ENCODE results near the gene SPAG6.
"Not testable (repeated sequence)": the region's sequence is repeated elsewhere in the genome, so short reads cannot be mapped to it uniquely, and the experiment has no call there.

SPAG6 gene

GRCh38 chr10:22374489-22375126, 29.3 kb downstream of the SPAG6 start:
- DNase-seq = no peak

GRCh38 chr10:22379059-22379458, 33.8 kb downstream of the SPAG6 start:
- no peak for DNase-seq

- DNase-seq = no peak
Observed at GRCh38 chr10:22381262-22381661, 36.0 kb downstream of the SPAG6 start.

DNA sequence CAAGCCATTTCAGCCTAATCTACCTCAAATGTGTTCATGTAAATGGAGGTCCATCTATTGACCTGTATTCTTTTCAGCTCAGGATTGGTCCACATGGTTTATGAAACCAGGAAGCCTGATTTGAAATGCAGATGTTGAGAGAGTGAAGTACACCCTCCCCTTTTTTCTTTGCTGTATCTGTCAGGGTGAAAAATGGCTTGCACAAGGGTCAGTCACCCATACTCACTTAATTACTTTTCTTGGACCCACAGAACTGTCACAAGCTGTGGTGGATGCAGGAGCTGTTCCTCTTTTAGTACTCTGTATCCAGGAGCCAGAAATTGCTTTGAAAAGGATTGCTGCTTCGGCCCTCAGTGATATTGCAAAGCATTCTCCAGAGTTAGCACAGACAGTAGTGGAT, 41.2 kb downstream of the SPAG6 start:
- DNase-seq = no peak

GRCh38 chr10:22389856-22390589, 44.7 kb downstream of the SPAG6 start:
- no peak for DNase-seq

DNA sequence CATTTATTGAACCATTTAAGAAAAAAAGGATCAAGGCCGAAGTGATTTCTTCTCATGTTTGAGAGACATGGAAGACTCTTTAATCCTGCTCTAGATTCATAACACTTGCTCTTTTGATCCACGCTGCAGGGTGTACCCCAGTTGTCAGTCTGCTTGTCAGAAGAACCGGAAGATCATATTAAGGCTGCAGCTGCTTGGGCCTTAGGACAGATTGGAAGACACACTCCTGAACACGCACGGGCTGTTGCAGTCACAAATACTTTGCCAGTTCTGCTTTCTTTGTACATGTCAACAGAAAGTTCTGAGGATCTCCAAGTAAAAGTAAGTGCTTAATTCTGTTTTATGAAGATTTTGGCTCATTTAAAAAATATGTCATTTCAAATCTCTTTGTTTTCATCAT, 46.3 kb downstream of the SPAG6 start:
- no peak for DNase-seq

- DNase-seq = not testable (repeated sequence)
Observed at GRCh38 chr10:22396195-22396594, 50.9 kb downstream of the SPAG6 start.

DNA sequence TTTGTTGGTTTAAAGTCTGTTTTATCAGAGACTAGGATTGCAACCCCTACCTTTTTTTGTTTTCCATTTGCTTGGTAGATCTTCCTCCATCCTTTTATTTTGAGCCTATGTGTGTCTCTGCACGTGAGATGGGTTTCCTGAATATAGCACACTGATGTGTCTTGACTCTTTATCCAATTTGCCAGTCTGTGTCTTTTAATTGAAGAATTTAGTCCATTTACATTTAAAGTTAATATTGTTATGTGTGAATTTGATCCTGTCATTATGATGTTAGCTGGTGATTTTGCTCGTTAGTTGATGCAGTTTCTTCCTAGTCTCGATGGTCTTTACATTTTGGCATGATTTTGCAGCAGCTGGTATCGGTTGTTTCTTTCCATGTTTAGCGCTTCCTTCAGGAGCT, 61.6 kb downstream of the SPAG6 start:
- DNase-seq = not testable (repeated sequence)

DNA sequence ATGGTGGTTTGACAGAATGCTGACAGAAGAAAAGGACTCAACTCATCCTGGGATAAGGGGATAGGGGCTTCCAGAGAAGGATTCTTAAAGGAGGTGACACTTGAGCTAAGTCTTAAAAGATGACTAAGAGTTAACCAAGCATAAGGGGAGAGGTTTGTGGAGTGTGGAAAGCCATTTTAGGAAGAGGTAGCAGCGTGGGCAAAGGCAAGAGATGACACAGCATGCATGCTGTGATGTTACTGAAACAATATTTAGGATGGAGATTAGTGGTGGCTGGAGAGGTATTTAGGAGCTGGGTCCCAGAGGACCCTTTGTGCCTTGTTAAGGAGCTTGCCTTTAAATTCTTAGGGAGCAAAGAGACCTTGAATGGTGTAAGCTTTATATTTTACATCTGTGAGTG, 65.1 kb downstream of the SPAG6 start:
- DNase-seq = no peak

DNA sequence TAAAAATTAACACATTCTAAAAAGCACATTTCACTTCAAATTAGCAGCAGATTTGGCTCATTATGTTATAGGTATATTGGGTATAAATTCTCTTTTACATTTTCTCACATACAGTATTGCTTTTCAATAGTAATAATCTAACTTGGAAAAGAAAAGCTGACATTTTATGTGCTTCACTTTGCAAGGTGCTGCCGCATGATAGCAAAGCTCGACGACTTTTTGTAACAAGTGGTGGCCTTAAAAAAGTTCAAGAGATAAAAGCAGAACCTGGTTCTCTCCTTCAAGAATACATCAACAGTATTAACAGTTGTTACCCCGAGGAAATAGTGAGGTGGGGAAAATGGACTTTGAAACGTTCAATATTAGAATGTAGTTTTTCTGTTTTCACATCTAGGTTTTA, 65.5 kb downstream of the SPAG6 start:
- DNase-seq = no peak

- DNase-seq = no peak
Observed at GRCh38 chr10:22414146-22414545, 68.8 kb downstream of the SPAG6 start.

DNA sequence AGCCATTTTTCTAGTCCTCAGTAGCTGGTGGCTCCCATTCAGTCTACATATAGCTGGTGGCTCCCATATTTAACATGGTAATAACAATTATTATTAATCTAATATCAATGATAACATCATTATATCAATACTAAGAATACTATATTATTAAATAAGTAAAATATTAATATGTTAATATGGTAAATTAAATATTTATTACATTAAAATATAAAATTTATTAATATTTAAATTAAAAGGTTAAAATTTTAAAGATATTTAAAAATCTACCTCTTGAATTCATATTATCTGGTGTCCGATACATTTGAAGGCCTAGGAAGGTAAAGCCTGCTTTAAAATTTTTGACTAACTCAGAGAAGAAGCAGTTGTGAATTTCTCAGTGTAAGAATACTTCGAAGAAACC, 69.8 kb downstream of the SPAG6 start:
- DNase-seq = no peak

DNA sequence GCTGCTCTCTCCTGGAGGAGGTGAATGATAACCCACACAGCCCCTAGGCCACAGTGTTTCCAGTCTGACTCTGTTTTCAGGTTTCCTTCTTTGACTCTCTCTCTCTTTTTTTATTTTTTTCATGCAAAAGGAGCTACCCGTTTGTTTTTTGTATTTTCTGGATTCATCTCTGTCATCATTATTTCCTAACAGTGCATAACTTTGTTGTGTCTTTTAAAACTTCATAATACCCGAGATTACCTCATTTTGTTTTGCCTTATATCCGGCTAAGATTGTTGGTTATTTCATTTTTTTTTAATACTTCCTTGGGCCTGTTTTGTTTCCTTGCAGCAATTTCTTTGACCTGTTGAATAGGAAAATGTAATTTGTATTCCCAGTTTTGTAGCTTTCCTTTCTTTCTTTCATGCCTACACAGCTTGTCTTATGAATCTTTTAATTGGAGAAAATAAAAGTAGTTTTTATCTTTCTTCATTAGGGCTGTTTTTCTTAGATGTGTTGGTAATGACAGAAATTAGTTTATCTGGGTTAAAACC, 72.5 kb downstream of the SPAG6 start:
- no peak for DNase-seq

GRCh38 chr10:22420787-22421517, 75.7 kb downstream of the SPAG6 start:
- DNase-seq = no peak

GRCh38 chr10:22426653-22427052, 81.4 kb downstream of the SPAG6 start:
- no peak for DNase-seq

DNA sequence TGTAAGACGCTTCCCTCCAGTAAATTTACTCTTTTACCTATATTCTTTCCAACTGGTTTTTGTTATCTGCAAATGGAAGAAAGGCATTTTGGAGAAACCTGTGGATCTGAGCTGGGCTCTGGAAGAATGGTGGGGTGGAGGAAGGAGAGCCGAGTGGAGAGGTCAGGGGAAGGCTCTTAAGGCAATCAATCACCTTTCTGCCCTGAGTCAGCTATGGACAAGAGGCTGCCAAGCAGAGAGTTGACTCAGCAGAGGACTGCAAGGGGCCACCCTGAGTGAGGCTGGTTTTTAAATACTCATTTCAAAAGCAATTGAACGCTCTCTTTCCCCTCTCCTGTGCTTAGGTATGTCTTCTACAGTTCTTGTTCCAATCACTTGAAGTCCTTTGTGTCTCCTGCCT, 81.8 kb downstream of the SPAG6 start:
- DNase-seq = no peak

GRCh38 chr10:22427890-22428571, 82.7 kb downstream of the SPAG6 start:
- no peak for DNase-seq

DNA sequence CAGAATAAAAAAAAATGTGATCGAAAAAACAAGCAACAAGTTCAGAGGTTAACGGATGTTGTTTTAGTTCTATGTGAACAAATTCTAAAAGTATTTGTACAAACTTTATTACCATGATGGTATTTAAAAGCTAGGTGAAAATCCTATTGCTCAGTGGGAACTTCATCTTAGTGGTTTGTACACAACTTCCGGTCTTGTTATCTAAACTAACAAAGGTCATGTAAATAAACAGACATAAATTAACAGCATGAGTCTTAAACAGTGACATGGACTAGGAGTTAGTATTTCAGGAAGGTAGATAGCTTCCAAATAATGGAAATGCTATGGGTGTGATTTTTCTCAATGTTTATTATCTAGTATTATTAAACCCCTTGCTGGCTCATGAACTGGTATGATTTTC, 83.8 kb downstream of the SPAG6 start:
- no peak for DNase-seq

DNA sequence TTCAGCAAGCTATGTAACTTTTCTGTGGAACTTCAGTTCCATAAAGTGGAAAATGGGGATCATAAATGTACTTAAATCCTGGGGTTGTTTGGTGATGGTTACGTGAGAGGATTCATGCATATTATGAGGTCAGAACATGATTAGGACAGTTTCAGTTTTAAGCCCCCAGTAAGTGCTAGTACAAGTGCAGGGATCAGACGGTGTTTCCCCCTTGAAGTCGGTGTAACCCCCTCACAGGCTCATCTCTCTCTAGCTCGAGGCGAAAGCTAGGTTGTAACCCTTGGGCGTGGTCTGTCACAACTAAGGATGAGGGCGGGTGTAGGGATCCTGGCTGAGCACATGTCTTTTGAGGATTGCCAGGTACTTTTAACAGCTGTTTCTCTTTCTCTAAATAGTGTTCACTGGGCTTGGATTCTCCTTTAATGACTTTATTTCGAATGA, 84.7 kb downstream of the SPAG6 start:
- DNase-seq = no peak

DNA sequence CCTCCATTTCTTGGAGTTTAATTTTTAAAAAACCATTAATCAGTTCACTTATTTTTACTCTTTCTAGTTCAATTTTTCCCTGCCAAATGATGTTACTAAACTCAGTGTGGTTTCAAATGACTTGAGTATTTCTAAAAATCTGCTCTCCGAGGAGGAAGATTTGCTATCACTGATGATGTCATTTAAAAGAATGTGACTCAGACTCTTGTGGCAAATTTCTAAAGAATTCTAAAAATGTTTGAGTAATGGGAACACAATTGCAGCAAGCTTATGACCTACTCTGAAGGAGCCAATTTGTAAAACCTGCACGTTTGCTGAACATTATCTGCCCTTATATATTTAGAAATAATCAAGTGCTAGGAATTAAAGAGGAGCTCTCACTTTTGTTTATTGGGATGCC, 88.6 kb downstream of the SPAG6 start:
- DNase-seq = no peak

DNA sequence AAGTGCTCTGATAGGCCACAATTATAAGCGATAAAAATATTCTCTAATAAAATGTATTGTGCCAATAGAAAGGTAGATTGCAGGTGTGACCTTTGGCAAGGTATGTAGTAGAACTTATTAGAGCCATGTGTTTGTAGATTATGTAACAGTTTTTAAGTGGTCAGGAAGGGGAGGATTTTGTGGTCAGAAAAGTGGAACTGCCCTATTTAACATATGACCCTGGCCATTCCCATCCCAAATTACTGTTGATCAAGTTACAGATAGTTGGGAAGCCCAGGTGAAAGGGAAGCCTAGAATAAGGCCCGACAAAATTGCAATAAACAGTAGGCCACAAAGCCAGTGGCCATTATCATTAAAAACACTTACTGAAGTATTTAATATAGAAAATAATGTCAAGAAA, 89.2 kb downstream of the SPAG6 start:
- DNase-seq = no peak

DNA sequence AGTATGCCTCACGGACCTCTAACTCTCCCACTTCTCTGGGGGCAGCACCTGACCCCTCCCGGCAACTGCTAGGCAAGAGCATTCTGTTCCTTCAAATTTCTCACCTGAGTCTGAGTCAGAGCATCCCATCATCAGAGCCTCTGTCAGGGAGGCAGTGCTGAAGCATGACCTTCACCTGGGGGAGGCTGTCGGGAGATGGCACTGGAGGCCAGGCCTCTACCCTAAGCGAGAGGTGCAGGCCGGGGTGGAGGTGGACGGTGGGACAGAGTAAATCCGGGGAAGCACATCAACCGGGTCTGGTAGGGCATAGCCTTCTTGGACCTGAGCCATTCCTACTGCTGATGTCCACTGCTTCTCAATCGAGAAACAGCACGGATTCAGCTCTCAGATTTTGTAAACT, 90.4 kb downstream of the SPAG6 start:
- no peak for DNase-seq

- DNase-seq = peak in 2 of 14 donors; percentile 43 to 72
Observed at GRCh38 chr10:22436526-22436892, 91.2 kb downstream of the SPAG6 start.

Measured in C1 segment of cervical spinal cord (tissue), 14 donors.